Measurements from ENCODE around the gene KCNK7.

DNA sequence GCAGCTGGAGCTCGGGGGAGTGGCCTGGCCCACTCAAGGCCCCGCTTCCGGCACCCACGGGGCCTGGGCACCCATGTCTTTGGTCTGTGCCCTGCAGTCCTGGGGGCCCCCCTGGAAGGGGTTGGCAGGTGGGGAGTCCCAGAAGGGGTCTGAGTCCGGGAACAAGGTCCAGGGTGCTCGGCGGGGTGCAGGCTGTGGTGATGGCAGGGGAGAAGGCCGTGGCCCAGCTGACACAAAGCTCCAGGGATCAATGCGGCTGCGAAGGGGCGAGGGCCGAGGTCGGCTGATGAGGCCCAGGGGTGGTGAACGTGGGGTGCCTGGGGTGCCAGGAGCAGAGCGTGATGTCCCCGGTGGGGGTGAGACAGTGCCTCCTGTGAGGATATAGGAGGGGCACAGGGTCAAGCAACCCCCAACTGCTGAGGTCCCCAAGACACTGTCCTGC is 2.7 kb upstream of the KCNK7 start:
- TF ChIP-seq, protein P1, sequence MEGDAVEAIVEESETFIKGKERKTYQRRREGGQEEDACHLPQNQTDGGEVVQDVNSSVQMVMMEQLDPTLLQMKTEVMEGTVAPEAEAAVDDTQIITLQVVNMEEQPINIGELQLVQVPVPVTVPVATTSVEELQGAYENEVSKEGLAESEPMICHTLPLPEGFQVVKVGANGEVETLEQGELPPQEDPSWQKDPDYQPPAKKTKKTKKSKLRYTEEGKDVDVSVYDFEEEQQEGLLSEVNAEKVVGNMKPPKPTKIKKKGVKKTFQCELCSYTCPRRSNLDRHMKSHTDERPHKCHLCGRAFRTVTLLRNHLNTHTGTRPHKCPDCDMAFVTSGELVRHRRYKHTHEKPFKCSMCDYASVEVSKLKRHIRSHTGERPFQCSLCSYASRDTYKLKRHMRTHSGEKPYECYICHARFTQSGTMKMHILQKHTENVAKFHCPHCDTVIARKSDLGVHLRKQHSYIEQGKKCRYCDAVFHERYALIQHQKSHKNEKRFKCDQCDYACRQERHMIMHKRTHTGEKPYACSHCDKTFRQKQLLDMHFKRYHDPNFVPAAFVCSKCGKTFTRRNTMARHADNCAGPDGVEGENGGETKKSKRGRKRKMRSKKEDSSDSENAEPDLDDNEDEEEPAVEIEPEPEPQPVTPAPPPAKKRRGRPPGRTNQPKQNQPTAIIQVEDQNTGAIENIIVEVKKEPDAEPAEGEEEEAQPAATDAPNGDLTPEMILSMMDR (IDR thresholded peaks at IDR 0.05; ENCODE audit: poor library complexity): no peak
- TF ChIP-seq EZH2 (IDR thresholded peaks at IDR 0.05; ENCODE audit: borderline replicate concordance): no peak
- no peak for TF ChIP-seq EZH2phosphoT487 (IDR thresholded peaks at IDR 0.05; ENCODE audit: low read depth, severe bottlenecking, unreplicated experiment)

All from hepatocyte (in vitro differentiated cells).